HG03460 (cell line): Measurements from ENCODE around the gene RFTN1.
A peak's percentile ranks its signal among the peaks of the same experiment; 100 is the strongest.

Experiments
- ATAC-seq: cut with Tn5 transposase; IDR thresholded peaks from one replicate; pipeline ENCODE4 v1.9.1; 2021; ENCODE audit not compliant: unreplicated experiment

The RFTN1 gene

GRCh38 chr3:16488637-16489036, 24.9 kb downstream of the RFTN1 start:
- ATAC-seq = no peak

- no peak for ATAC-seq
Observed at GRCh38 chr3:16487511-16488175, 25.9 kb downstream of the RFTN1 start.

GRCh38 chr3:16486951-16487480, 26.5 kb downstream of the RFTN1 start:
- no peak for ATAC-seq

- ATAC-seq = no peak
Observed at GRCh38 chr3:16486201-16486600, 27.3 kb downstream of the RFTN1 start.

GRCh38 chr3:16485395-16485992, 28.0 kb downstream of the RFTN1 start:
- no peak for ATAC-seq

GRCh38 chr3:16484984-16485383, 28.5 kb downstream of the RFTN1 start:
- no peak for ATAC-seq

- no peak for ATAC-seq
Observed at GRCh38 chr3:16484216-16484615, 29.3 kb downstream of the RFTN1 start.

- peak; percentile 70 for ATAC-seq
Observed at GRCh38 chr3:16482770-16483531, 30.5 kb downstream of the RFTN1 start.

- peak; percentile 15 for ATAC-seq
Observed at GRCh38 chr3:16482194-16482769, 31.2 kb downstream of the RFTN1 start.

- ATAC-seq = no peak
Observed at GRCh38 chr3:16481546-16481897, 32.0 kb downstream of the RFTN1 start.

GRCh38 chr3:16480861-16481545, 32.5 kb downstream of the RFTN1 start:
- ATAC-seq = peak; percentile 30

GRCh38 chr3:16478516-16478915, 35.0 kb downstream of the RFTN1 start:
- ATAC-seq = no peak

GRCh38 chr3:16477521-16477920, 36.0 kb downstream of the RFTN1 start:
- no peak for ATAC-seq

GRCh38 chr3:16477056-16477455, 36.4 kb downstream of the RFTN1 start:
- peak; percentile 9 for ATAC-seq

GRCh38 chr3:16476636-16477035, 36.9 kb downstream of the RFTN1 start:
- peak; percentile 45 for ATAC-seq

- no peak for ATAC-seq
Observed at GRCh38 chr3:16475766-16476165, 37.7 kb downstream of the RFTN1 start.

- ATAC-seq = no peak
Observed at GRCh38 chr3:16474920-16475319, 38.6 kb downstream of the RFTN1 start.

- no peak for ATAC-seq
Observed at GRCh38 chr3:16474216-16474615, 39.3 kb downstream of the RFTN1 start.

- no peak for ATAC-seq
Observed at GRCh38 chr3:16472593-16472992, 40.9 kb downstream of the RFTN1 start.

GRCh38 chr3:16471897-16472296, 41.6 kb downstream of the RFTN1 start:
- ATAC-seq = no peak

GRCh38 chr3:16470590-16470989, 42.9 kb downstream of the RFTN1 start:
- no peak for ATAC-seq
